ENCODE measurements around the gene RTN4RL1. TPM values are rescaled to one million over a fixed set of nuclear protein-coding genes. Genes with fewer than 3 reads are reported as not detected.
A peak's percentile ranks its signal among the peaks of the same experiment; 100 is the strongest.

Gene RTN4RL1
- total RNA-seq, 1 donor from 2014 or later: not detected

DNA sequence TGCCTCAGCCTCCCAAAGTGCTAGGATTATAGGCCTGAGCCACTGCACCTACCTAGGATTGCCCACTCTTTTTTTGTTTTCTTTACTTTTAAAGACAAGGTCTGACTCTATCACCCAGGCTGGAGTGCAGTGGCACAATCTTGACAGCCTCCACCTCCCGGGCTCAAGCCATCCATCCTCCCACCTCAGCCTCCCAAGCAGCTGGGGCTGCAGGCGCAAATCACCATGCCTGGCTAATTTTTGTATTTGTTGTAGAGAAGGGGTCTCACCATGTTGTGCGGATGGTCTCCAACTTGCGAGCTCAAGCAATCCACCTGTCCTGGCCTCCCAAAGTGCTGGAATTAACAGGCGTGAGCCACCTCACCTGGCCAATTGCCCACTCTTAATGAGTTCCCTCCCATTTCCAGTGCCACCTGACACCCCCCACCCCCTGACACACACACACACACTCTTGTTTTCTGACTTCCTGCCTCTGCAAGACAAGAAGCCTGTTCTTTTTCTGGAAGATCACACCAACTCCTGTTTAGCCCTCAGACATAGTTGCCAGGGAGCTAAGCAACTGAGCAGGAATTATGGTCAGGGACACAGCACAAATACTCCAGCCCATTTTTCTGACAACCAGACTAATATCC lies 19.2 kb upstream of the RTN4RL1 start:
- peaks cover 21% of the 10 kb centered on the region for H3K36me3 Mint-ChIP-seq (ENCODE audit: low read depth, unreplicated experiment)
- no peak overlapping the region for H3K4me3 Mint-ChIP-seq (ENCODE audit: unreplicated experiment)
- H3K27ac Mint-ChIP-seq (ENCODE audit: unreplicated experiment): no peak overlapping the region
- no peak for TF ChIP-seq CTCF (IDR thresholded peaks at IDR 0.05; ENCODE audit: unreplicated experiment)
- H3K4me1 Mint-ChIP-seq (ENCODE audit: unreplicated experiment): peaks cover 24% of the 10 kb centered on the region
- no peak for DNase-seq (ENCODE audit: low spot score)
- no peaks in the 10 kb centered on the region for H3K9me3 Mint-ChIP-seq (ENCODE audit: unreplicated experiment)
- H3K27me3 Mint-ChIP-seq (ENCODE audit: unreplicated experiment): peaks cover 17% of the 10 kb centered on the region

DNA sequence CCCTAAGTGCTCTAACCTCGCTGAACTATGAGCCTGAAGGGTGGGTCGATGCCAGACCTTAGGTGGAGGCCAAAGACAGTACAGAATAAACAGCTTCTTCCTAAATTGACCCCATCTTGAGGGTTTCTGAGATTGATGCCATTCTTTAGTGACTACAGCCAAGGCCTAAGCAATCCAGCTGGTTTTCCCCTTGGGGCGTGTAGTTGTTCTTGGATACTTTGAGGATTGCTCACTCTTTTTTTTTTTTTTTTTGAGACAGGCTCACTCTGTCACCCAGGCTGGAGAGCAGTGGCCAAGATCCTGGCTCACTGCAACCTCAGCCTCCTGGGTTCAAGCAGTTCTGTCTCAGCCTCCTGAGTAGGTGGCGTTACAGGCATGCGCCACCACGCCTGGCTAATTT lies 18.7 kb upstream of the RTN4RL1 start:
- Mint-ChIP-seq H3K27me3 (ENCODE audit: unreplicated experiment) (peaks cover 13% of the 10 kb centered on the region), H3K36me3 (ENCODE audit: low read depth, unreplicated experiment) (peaks cover 17% of the 10 kb centered on the region), H3K9me3 (ENCODE audit: unreplicated experiment) (no peaks in the 10 kb centered on the region), H3K4me3 (ENCODE audit: unreplicated experiment) (peak overlapping the region; percentile 67), H3K27ac (ENCODE audit: unreplicated experiment) (no peak overlapping the region), H3K4me1 (ENCODE audit: unreplicated experiment) (peaks cover 22% of the 10 kb centered on the region)
- TF ChIP-seq CTCF (IDR thresholded peaks at IDR 0.05; ENCODE audit: unreplicated experiment): no peak
- no peak for DNase-seq (ENCODE audit: low spot score)

- Mint-ChIP-seq H3K27ac (ENCODE audit: unreplicated experiment) (peak overlapping the region; percentile 84), H3K9me3 (ENCODE audit: unreplicated experiment) (no peaks in the 10 kb centered on the region), H3K4me3 (ENCODE audit: unreplicated experiment) (peak overlapping the region; percentile 97), H3K36me3 (ENCODE audit: low read depth, unreplicated experiment) (peaks cover 22% of the 10 kb centered on the region), H3K4me1 (ENCODE audit: unreplicated experiment) (peaks cover 22% of the 10 kb centered on the region), H3K27me3 (ENCODE audit: unreplicated experiment) (peaks cover 10% of the 10 kb centered on the region)
- DNase-seq (ENCODE audit: low spot score): no peak
- TF ChIP-seq CTCF (IDR thresholded peaks at IDR 0.05; ENCODE audit: unreplicated experiment): no peak
These were observed 17.8 kb upstream of the RTN4RL1 start for GRCh38 chr17:2042933-2043332.

GRCh38 chr17:2042390-2042847 lies 17.3 kb upstream of the RTN4RL1 start:
- DNase-seq (ENCODE audit: low spot score): peak; percentile 40
- Mint-ChIP-seq H3K27me3 (ENCODE audit: unreplicated experiment) (peaks cover 11% of the 10 kb centered on the region), H3K4me1 (ENCODE audit: unreplicated experiment) (peaks cover 22% of the 10 kb centered on the region), H3K27ac (ENCODE audit: unreplicated experiment) (peak overlapping the region; percentile 98), H3K9me3 (ENCODE audit: unreplicated experiment) (no peaks in the 10 kb centered on the region), H3K36me3 (ENCODE audit: low read depth, unreplicated experiment) (peaks cover 22% of the 10 kb centered on the region), H3K4me3 (ENCODE audit: unreplicated experiment) (peak overlapping the region; percentile 97)
- TF ChIP-seq CTCF (IDR thresholded peaks at IDR 0.05; ENCODE audit: unreplicated experiment): no peak

DNA sequence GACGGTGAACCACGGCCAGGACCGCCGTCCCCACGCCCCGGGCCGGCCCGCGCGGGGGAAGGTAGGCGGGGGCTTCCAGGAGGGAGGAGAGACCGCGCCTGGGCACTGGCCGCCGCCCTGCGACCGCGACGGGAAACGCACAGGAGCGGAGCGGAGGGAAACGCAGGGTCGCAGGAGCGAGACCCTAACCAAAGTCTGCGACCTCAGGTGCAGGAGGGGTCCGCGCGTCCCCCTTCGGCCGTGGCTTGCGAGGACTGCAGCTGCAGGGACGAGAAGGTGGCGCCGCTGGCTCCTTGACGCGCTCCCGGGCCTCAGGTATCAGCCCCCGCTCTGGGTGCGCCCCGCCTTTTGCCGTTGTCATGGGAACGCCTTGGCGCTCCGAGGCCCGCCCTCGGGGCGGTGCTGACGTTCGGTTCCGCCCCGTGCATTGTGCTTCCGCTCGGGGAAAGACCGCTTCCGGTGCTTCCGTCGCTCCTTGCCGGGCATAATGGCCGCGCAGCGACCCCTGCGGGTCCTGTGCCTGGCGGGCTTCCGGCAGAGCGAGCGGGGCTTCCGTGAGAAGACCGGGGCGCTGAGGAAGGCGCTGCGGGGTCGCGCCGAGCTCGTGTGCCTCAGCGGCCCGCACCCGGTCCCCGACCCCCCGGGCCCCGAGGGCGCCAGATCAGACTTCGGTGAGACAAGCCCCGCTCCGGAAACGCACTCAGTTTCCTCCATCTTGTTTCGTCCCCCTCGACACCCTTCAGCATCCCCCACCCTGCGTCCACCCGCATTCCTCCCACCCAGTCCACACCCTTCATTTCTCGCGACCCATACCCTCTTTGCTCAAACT lies 16.6 kb upstream of the RTN4RL1 start, which contains the start of gene OVCA2:
TSS of gene OVCA2 (plus strand) at position 462 of the 829 bp plus-strand sequence. CDS start at position 488, 26 bp downstream.
- H3K36me3 Mint-ChIP-seq (ENCODE audit: low read depth, unreplicated experiment): peaks cover 24% of the 10 kb centered on the region
- H3K27me3 Mint-ChIP-seq (ENCODE audit: unreplicated experiment): peaks cover 12% of the 10 kb centered on the region
- H3K4me3 Mint-ChIP-seq (ENCODE audit: unreplicated experiment): peak within 1 kb of the TSS; percentile 97
- DNase-seq (ENCODE audit: low spot score): peak; percentile 95
- TF ChIP-seq CTCF (IDR thresholded peaks at IDR 0.05; ENCODE audit: unreplicated experiment): peak; percentile 25
- H3K9me3 Mint-ChIP-seq (ENCODE audit: unreplicated experiment): no peaks in the 10 kb centered on the region
- H3K4me1 Mint-ChIP-seq (ENCODE audit: unreplicated experiment): peaks cover 22% of the 10 kb centered on the region
- H3K27ac Mint-ChIP-seq (ENCODE audit: unreplicated experiment): peak within 1 kb of the TSS; percentile 98

Data from endothelial cell (in vitro differentiated cells).